SK-N-SH treated with all-trans-retinoic acid at 6 μM for 48 hours (cell line): ENCODE measurements around the gene HMGXB4.

ENCODE experiments used
- BACH2 ChIP-seq: fragments of 250-450 bp; sonication (Bioruptor Pico); IDR thresholded peaks from 2 replicates; pipeline ENCODE4 v1.9.0; 2021; ENCODE audit warnings: mild to moderate bottlenecking, borderline replicate concordance
- GLIS3 ChIP-seq: fragments of 250-450 bp; sonication (Bioruptor Pico); IDR thresholded peaks from 2 replicates; pipeline ENCODE4 v1.5.0; 2020; ENCODE audit warnings: mild to moderate bottlenecking, moderate library complexity
- OSR1 ChIP-seq: fragments of 250-450 bp; sonication (Bioruptor Pico); IDR thresholded peaks from 2 replicates; pipeline ENCODE4 v1.8.0; 2022; ENCODE audit warnings: moderate library complexity, mild to moderate bottlenecking, inconsistent platforms
- ZFP3 ChIP-seq: fragments of 250-450 bp; sonication (Bioruptor Pico); IDR thresholded peaks from 2 replicates; pipeline ENCODE4 v1.5.0; 2020; ENCODE audit warnings: mild to moderate bottlenecking, moderate library complexity
- ZNF565 ChIP-seq: fragments of 450-650 bp; formaldehyde crosslinking; conservative IDR thresholded peaks from 2 replicates; pipeline ENCODE4 v1.5.0; 2020; ENCODE audit warnings: low read depth, mild to moderate bottlenecking, moderate library complexity
- TF ChIP-seq, protein P1 (sequence below): fragments of 250-450 bp; sonication (Bioruptor Pico); IDR thresholded peaks from 2 replicates; pipeline ENCODE4 v1.8.0; 2021; ENCODE audit warnings: low read depth, mild to moderate bottlenecking, moderate library complexity, borderline replicate concordance
- TF ChIP-seq, protein P2 (sequence below): fragments of 250-450 bp; sonication (Bioruptor Pico); IDR thresholded peaks from 2 replicates; pipeline ENCODE4 v1.8.0; 2020; ENCODE audit warnings: mild to moderate bottlenecking, moderate library complexity, borderline replicate concordance

DNA sequence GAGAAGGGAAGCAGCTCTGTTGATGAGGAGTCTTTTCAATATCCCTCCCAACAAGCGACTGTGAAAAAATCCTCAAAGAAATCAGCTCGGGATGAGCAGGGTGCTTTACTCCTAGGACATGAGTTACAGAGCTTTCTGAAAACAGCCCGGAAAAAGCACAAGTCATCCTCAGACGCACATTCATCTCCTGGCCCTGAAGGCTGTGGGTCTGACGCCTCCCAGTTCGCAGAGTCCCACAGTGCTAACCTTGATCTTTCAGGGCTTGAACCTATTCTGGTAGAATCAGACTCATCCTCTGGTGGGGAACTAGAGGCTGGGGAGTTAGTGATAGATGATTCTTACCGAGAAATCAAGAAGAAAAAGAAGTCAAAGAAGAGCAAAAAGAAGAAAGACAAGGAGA, 7.7 kb downstream of the HMGXB4 start:
- TF ChIP-seq, protein P1, sequence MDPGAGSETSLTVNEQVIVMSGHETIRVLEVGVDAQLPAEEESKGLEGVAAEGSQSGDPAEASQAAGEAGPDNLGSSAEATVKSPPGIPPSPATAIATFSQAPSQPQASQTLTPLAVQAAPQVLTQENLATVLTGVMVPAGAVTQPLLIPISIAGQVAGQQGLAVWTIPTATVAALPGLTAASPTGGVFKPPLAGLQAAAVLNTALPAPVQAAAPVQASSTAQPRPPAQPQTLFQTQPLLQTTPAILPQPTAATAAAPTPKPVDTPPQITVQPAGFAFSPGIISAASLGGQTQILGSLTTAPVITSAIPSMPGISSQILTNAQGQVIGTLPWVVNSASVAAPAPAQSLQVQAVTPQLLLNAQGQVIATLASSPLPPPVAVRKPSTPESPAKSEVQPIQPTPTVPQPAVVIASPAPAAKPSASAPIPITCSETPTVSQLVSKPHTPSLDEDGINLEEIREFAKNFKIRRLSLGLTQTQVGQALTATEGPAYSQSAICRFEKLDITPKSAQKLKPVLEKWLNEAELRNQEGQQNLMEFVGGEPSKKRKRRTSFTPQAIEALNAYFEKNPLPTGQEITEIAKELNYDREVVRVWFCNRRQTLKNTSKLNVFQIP (CRISPR knock-in tag) = no peak
- TF ChIP-seq ZFP3 (CRISPR knock-in tag) (no peak), OSR1 (no peak), BACH2 (no peak), GLIS3 (CRISPR knock-in tag) (no peak), ZNF565 (CRISPR knock-in tag) (no peak)
- TF ChIP-seq, protein P2, sequence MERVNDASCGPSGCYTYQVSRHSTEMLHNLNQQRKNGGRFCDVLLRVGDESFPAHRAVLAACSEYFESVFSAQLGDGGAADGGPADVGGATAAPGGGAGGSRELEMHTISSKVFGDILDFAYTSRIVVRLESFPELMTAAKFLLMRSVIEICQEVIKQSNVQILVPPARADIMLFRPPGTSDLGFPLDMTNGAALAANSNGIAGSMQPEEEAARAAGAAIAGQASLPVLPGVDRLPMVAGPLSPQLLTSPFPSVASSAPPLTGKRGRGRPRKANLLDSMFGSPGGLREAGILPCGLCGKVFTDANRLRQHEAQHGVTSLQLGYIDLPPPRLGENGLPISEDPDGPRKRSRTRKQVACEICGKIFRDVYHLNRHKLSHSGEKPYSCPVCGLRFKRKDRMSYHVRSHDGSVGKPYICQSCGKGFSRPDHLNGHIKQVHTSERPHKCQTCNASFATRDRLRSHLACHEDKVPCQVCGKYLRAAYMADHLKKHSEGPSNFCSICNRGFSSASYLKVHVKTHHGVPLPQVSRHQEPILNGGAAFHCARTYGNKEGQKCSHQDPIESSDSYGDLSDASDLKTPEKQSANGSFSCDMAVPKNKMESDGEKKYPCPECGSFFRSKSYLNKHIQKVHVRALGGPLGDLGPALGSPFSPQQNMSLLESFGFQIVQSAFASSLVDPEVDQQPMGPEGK (CRISPR knock-in tag) = no peak
